Body of pancreas (tissue), 4 donors: Measurements from ENCODE around the gene PTPRN.

Source experiments
- POLR2A ChIP-seq, 3 donors: fragments of 450-650 bp; IDR thresholded peaks; one replicate each; pipeline ENCODE4 v1.6.1; 2016; ENCODE audit warnings: antibody characterized with exemption in 3 of 3, mild to moderate bottlenecking in 2 of 3
- TF ChIP-seq, protein P1 (sequence below), 7 experiments: fragments of 450-650 bp in 4 of 7; fragments of 200-600 bp in 3 of 7; sonication (generic) in 3 of 7; IDR thresholded peaks; one replicate each; pipeline ENCODE4 v1.5.1; 2016 to 2019; ENCODE audit warnings: antibody characterized with exemption in 7 of 7

DNA sequence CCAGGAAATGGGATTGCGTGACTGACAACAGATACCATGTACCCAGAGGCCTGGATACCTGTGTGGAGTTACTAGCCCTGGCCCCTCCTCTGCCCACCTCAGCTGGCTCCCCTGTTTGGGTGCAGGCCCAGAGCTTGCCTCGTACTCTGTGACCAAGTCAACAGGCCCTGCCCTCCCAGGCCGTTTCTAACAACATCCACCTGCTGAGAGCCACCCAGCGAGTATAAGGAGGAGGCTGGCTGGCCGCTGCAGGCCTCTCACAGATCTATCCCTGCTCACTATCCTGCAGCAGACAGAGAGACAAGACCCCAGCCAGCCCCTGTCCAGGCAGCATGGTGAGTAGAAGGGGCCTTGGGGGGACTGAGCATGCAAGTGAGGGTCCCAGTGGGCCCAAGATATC lies 43.0 kb downstream of the PTPRN start:
- no peak for TF ChIP-seq POLR2A (IDR thresholded peaks at IDR 0.05)
- TF ChIP-seq, protein P1, sequence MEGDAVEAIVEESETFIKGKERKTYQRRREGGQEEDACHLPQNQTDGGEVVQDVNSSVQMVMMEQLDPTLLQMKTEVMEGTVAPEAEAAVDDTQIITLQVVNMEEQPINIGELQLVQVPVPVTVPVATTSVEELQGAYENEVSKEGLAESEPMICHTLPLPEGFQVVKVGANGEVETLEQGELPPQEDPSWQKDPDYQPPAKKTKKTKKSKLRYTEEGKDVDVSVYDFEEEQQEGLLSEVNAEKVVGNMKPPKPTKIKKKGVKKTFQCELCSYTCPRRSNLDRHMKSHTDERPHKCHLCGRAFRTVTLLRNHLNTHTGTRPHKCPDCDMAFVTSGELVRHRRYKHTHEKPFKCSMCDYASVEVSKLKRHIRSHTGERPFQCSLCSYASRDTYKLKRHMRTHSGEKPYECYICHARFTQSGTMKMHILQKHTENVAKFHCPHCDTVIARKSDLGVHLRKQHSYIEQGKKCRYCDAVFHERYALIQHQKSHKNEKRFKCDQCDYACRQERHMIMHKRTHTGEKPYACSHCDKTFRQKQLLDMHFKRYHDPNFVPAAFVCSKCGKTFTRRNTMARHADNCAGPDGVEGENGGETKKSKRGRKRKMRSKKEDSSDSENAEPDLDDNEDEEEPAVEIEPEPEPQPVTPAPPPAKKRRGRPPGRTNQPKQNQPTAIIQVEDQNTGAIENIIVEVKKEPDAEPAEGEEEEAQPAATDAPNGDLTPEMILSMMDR (IDR thresholded peaks at IDR 0.05) = no peak
